Liver (tissue), 9 donors: ENCODE measurements around the gene CRLF1. TPM values are rescaled to one million over a fixed set of nuclear protein-coding genes. Genes with fewer than 3 reads are reported as not detected.

Source experiments
- DNase-seq: peaks from one replicate; pipeline ENCODE4 v3.0.0-alpha.2; 2017; ENCODE audit warnings: low spot score
- H3K27ac ChIP-seq, 2 donors: one replicate each; pipeline ENCODE4 v1.7.0; 2013; ENCODE audit warnings: inconsistent platforms in 2 of 2, low read length in 2 of 2, control low read depth in 1 of 2, low read depth in 1 of 2, mild to moderate bottlenecking in 1 of 2
- H3K27me3 ChIP-seq, 4 donors: one replicate each; pipeline versions ENCODE4 v1.6.1 to v1.7.0; 2013; ENCODE audit warnings: low read length in 3 of 4, inconsistent platforms in 1 of 4, mild to moderate bottlenecking in 1 of 4, moderate library complexity in 1 of 4; ENCODE audit not compliant: control insufficient read depth in 4 of 4, insufficient read depth in 4 of 4
- H3K36me3 ChIP-seq, 4 donors: one replicate each; pipeline versions ENCODE4 v1.6.1 to v1.7.0; 2013; ENCODE audit warnings: low read length in 3 of 4, mild to moderate bottlenecking in 3 of 4, low read depth in 1 of 4, moderate library complexity in 1 of 4; ENCODE audit not compliant: control insufficient read depth in 4 of 4, insufficient read depth in 3 of 4
- H3K4me1 ChIP-seq, 4 donors: one replicate each; pipeline versions ENCODE4 v1.6.1 to v1.7.0; 2013; ENCODE audit warnings: low read length in 3 of 4, mild to moderate bottlenecking in 3 of 4, moderate library complexity in 1 of 4; ENCODE audit not compliant: control insufficient read depth in 4 of 4, insufficient read depth in 4 of 4
- H3K4me3 ChIP-seq, 3 donors: one replicate each; pipeline versions ENCODE4 v1.6.1 to v1.7.0; 2013; ENCODE audit warnings: low read length in 3 of 3, control low read depth in 1 of 3, low read depth in 1 of 3, mild to moderate bottlenecking in 1 of 3
- H3K9ac ChIP-seq, 2 donors: one replicate each; pipeline ENCODE4 v1.7.0; 2013; ENCODE audit warnings: low read length in 2 of 2, mild to moderate bottlenecking in 2 of 2, moderate library complexity in 2 of 2, control low read depth in 1 of 2, low read depth in 1 of 2
- H3K9me3 ChIP-seq, 4 donors: one replicate each; pipeline versions ENCODE4 v1.6.1 to v1.7.0; 2013; ENCODE audit warnings: low read length in 3 of 4; ENCODE audit not compliant: control insufficient read depth in 4 of 4
- ATF3 ChIP-seq: IDR thresholded peaks from 2 replicates; pipeline ENCODE4 v1.6.1; 2016; ENCODE audit warnings: antibody characterized with exemption
- CTCF ChIP-seq: fragments of 150-350 bp; IDR thresholded peaks from 2 replicates; pipeline ENCODE4 v1.5.1; 2017; ENCODE audit warnings: improper control_type of control experiment, low read depth, low read length; ENCODE audit not compliant: missing input control
- EGR1 ChIP-seq, 2 donors: IDR thresholded peaks; 2 replicates each; pipeline ENCODE4 v1.6.1; 2016 to 2018; ENCODE audit warnings: antibody characterized with exemption in 2 of 2, low read depth in 2 of 2
- FOXA1 ChIP-seq: IDR thresholded peaks from 2 replicates; pipeline ENCODE4 v1.6.1; 2016; ENCODE audit warnings: antibody characterized with exemption
- GABPA ChIP-seq, 2 donors: IDR thresholded peaks in 1 of 2; conservative IDR thresholded peaks in 1 of 2; 2 replicates each; pipeline ENCODE4 v1.6.1; 2016; ENCODE audit warnings: antibody characterized with exemption in 2 of 2, mild to moderate bottlenecking in 1 of 2, moderate library complexity in 1 of 2
- HNF4G ChIP-seq: IDR thresholded peaks from 2 replicates; pipeline ENCODE4 v1.6.1; 2016; ENCODE audit warnings: antibody characterized with exemption
- JUND ChIP-seq, 2 donors: IDR thresholded peaks; 2 replicates each; pipeline ENCODE4 v1.6.1; 2016; ENCODE audit warnings: antibody characterized with exemption in 2 of 2
- MAX ChIP-seq: IDR thresholded peaks from 2 replicates; pipeline ENCODE4 v1.6.1; 2016; ENCODE audit warnings: antibody characterized with exemption
- NR2F2 ChIP-seq: IDR thresholded peaks from 2 replicates; pipeline ENCODE4 v1.6.1; 2016; ENCODE audit warnings: antibody characterized with exemption
- RAD21 ChIP-seq, 2 donors: IDR thresholded peaks; 2 replicates each; pipeline ENCODE4 v1.6.1; 2016; ENCODE audit warnings: antibody characterized with exemption in 2 of 2, mild to moderate bottlenecking in 2 of 2
- REST ChIP-seq: IDR thresholded peaks from 2 replicates; pipeline ENCODE4 v1.6.1; 2016; ENCODE audit warnings: antibody characterized with exemption, mild to moderate bottlenecking
- RXRA ChIP-seq, 2 donors: IDR thresholded peaks; 2 replicates each; pipeline ENCODE4 v1.6.1; 2017 to 2018; ENCODE audit warnings: antibody characterized with exemption in 2 of 2, mild to moderate bottlenecking in 1 of 2
- SP1 ChIP-seq: IDR thresholded peaks from 2 replicates; pipeline ENCODE4 v1.6.1; 2018; ENCODE audit warnings: antibody characterized with exemption, mild to moderate bottlenecking
- YY1 ChIP-seq: IDR thresholded peaks from 2 replicates; pipeline ENCODE4 v1.6.1; 2016; ENCODE audit warnings: antibody characterized with exemption, mild to moderate bottlenecking
- ZBTB33 ChIP-seq: IDR thresholded peaks from 2 replicates; pipeline ENCODE4 v1.6.1; 2016; ENCODE audit warnings: antibody characterized with exemption
- WGBS: extraction: QIAGEN DNeasy Blood & Tissue Kit; methylation state at CpG from one replicate; pipeline ENCODE4 v1.1.7; 2013; 5-methylcytosine and 5-hydroxymethylcytosine counted together
- polyA plus RNA-seq, 2 donors: library from polyadenylated mRNA; stranded (reverse) in 1 of 2; unstranded in 1 of 2; fragments of 200-250 nt in 1 of 2; fragments of >200 nt in 1 of 2; fragmentation: Nextera tagmentation in 1 of 2; extraction: Ambion mirVana in 1 of 2; gene quantifications; one replicate each; pipeline versions ENCODE4 v1.2.1 to v1.2.3, GENCODE V29; 2013 to 2015
- total RNA-seq, 2 donors: library from RNA; depleted of rRNA; stranded (reverse); fragments of >200 nt; gene quantifications; one replicate each; pipeline ENCODE4 v1.2.3, GENCODE V29; 2014
- donor health status: healthy.
- donor health status: healthy.
- donor health status: healthy.
- donor health status: healthy.
- donor health status: healthy.

CRLF1 gene
- total and polyA plus RNA-seq, 4 donors: 0.49 to 1.9 (median 1.6) TPM; not detected in 1

GRCh38 chr19:18590273-18591272 lies 16.0 kb downstream of the CRLF1 start:
- H3K4me3 ChIP-seq: no peak overlapping the region
- TF ChIP-seq REST: no peak
- TF ChIP-seq JUND (IDR thresholded peaks at IDR 0.05): no peak
- no peak for TF ChIP-seq SP1
- TF ChIP-seq ZBTB33: no peak
- TF ChIP-seq GABPA (IDR thresholded peaks at IDR 0.05 in 1 of 2, conservative IDR thresholded peaks at IDR 0.05 in 1 of 2): no peak
- TF ChIP-seq HNF4G: no peak
- TF ChIP-seq EGR1 (IDR thresholded peaks at IDR 0.05; ENCODE audit: low read depth in 2 of 2): no peak
- no peak for TF ChIP-seq CTCF
- TF ChIP-seq RAD21 (IDR thresholded peaks at IDR 0.05): no peak
- no peak for TF ChIP-seq ATF3
- TF ChIP-seq MAX: no peak
- TF ChIP-seq NR2F2: no peak
- TF ChIP-seq RXRA (IDR thresholded peaks at IDR 0.05): no peak
- TF ChIP-seq YY1: no peak
- TF ChIP-seq FOXA1: no peak
- WGBS: 89% methylated on average over 40 of the region's 40 CpGs
- DNase-seq: peak; percentile 57
- peaks cover 0 to 5% (median under 1%) of the 10 kb centered on the region in 4 donors for H3K27me3 ChIP-seq
- H3K4me1 ChIP-seq: peaks cover 11 to 24% (median 20%) of the 10 kb centered on the region in 4 donors
- H3K9me3 ChIP-seq: no peaks in the 10 kb centered on the region
- no peak overlapping the region for H3K27ac ChIP-seq
- peaks cover 0 to 3% (median 1%) of the 10 kb centered on the region in 4 donors for H3K36me3 ChIP-seq
- no peak overlapping the region for H3K9ac ChIP-seq
